OCI-LY7 (cell line): ENCODE measurements around the gene CAND2. TPM values are rescaled to one million over a fixed set of nuclear protein-coding genes. Genes with fewer than 3 reads are reported as not detected.
"Not testable (repeated sequence)": the region's sequence is repeated elsewhere in the genome, so short reads cannot be mapped to it uniquely, and the experiment has no call there.

ENCODE experiments used
- BruUV-seq: library from RNA; stranded (reverse); fragments of 400-500 nt; replicated peaks from 2 replicates; lab custom pipeline; 2021; lab: Mats Ljungman, UMichigan
- CTCF ChIA-PET: fragments of 300-600 bp; sonication (Branson Sonifier 250); formaldehyde crosslinking; loops from one replicate; lab custom pipeline; 2022; ENCODE audit warnings: antibody characterized with exemption; ENCODE audit not compliant: unreplicated experiment; lab: Charles Lee
- POLR2A ChIA-PET: fragments of 300-600 bp; sonication (Branson Sonifier 250); formaldehyde crosslinking; loops from one replicate; lab custom pipeline; 2022; ENCODE audit warnings: antibody characterized with exemption; lab: Charles Lee
- DNase-seq: peaks from one replicate; pipeline ENCODE4 v3.0.0-alpha.2; 2015; ENCODE audit warnings: low spot score
- H2AFZ ChIP-seq: fragments of 200-600 bp; sonication (generic), shearing (Covaris generic); 2 replicates; pipeline ENCODE4 v1.6.1; 2014; ENCODE audit warnings: mild to moderate bottlenecking, antibody characterized with exemption, low read length, moderate library complexity
- H3K27ac ChIP-seq: fragments of 200-600 bp; sonication (generic); 2 replicates; pipeline ENCODE4 v1.5.1; 2014; ENCODE audit warnings: mixed run types, low read depth, mild to moderate bottlenecking, moderate library complexity, low read length, inconsistent platforms; ENCODE audit not compliant: poor library complexity, severe bottlenecking
- H3K36me3 ChIP-seq: fragments of 200-600 bp; sonication (generic); 2 replicates; pipeline ENCODE4 v1.6.1; 2014; ENCODE audit warnings: mild to moderate bottlenecking, antibody characterized with exemption, low read length, moderate library complexity, mixed read lengths; ENCODE audit not compliant: insufficient read depth
- H3K4me1 ChIP-seq: fragments of 200-600 bp; sonication (generic); 2 replicates; pipeline ENCODE4 v1.5.1; 2014; ENCODE audit warnings: mild to moderate bottlenecking, low read length; ENCODE audit not compliant: insufficient read depth, poor library complexity, severe bottlenecking
- H3K4me2 ChIP-seq: fragments of 200-600 bp; sonication (generic); 2 replicates; pipeline ENCODE4 v1.6.1; 2014; ENCODE audit warnings: mild to moderate bottlenecking, low read length
- H3K4me3 ChIP-seq: fragments of 200-600 bp; sonication (generic); 2 replicates; pipeline ENCODE4 v1.5.1; 2014; ENCODE audit warnings: mild to moderate bottlenecking, low read depth, low read length; ENCODE audit not compliant: poor library complexity, severe bottlenecking
- H3K79me2 ChIP-seq: fragments of 200-600 bp; sonication (generic); 2 replicates; pipeline ENCODE4 v1.6.1; 2016; ENCODE audit warnings: low read depth, mild to moderate bottlenecking, low read length, moderate library complexity, mixed read lengths; ENCODE audit not compliant: insufficient read depth
- H3K9me2 ChIP-seq: fragments of 200-600 bp; sonication (generic); 2 replicates; pipeline ENCODE4 v1.6.1; 2016; ENCODE audit warnings: mild to moderate bottlenecking, low read length, mixed read lengths; ENCODE audit not compliant: insufficient read depth
- H3K9me3 ChIP-seq: fragments of 200-600 bp; sonication (generic); 2 replicates; pipeline ENCODE4 v1.6.1; 2014; ENCODE audit warnings: mild to moderate bottlenecking, mixed run types, low read length, mixed read lengths
- H4K20me1 ChIP-seq: fragments of 200-600 bp; sonication (generic); 2 replicates; pipeline ENCODE4 v1.6.1; 2014; ENCODE audit warnings: mild to moderate bottlenecking, antibody characterized with exemption, low read length, moderate library complexity, mixed read lengths; ENCODE audit not compliant: insufficient read depth
- EZH2phosphoT487 ChIP-seq: fragments of 200-600 bp; sonication (generic); IDR thresholded peaks from 2 replicates; pipeline ENCODE4 v1.6.1; 2018; ENCODE audit warnings: low read depth, borderline replicate concordance, mild to moderate bottlenecking, mixed run types, antibody characterized with exemption, low read length, moderate library complexity, mixed read lengths
- intact Hi-C: fragments of 100-400 bp; cut with micrococcal nuclease; formaldehyde crosslinking; loops from one replicate; pipeline ENCODE4 v1.10.0; 2022; ENCODE audit not compliant: unreplicated experiment
- total RNA-seq, 2 experiments: library from RNA; depleted of rRNA in 1 of 2; stranded (reverse); fragments of >200 nt in 1 of 2; shearing (Covaris generic) in 1 of 2; gene quantifications; 2 replicates each; pipeline ENCODE4 v1.2.3, GENCODE V29; 2014 to 2022
- TF ChIP-seq, protein P1 (sequence below): fragments of 200-600 bp; sonication (generic); conservative IDR thresholded peaks from 2 replicates; pipeline ENCODE4 v1.5.1; 2014; ENCODE audit warnings: mild to moderate bottlenecking, antibody characterized with exemption, low read length, moderate library complexity, mixed read lengths

CAND2 gene
- total RNA-seq, 2 experiments from 2014 or later = 4.1 to 11.0 TPM

DNA sequence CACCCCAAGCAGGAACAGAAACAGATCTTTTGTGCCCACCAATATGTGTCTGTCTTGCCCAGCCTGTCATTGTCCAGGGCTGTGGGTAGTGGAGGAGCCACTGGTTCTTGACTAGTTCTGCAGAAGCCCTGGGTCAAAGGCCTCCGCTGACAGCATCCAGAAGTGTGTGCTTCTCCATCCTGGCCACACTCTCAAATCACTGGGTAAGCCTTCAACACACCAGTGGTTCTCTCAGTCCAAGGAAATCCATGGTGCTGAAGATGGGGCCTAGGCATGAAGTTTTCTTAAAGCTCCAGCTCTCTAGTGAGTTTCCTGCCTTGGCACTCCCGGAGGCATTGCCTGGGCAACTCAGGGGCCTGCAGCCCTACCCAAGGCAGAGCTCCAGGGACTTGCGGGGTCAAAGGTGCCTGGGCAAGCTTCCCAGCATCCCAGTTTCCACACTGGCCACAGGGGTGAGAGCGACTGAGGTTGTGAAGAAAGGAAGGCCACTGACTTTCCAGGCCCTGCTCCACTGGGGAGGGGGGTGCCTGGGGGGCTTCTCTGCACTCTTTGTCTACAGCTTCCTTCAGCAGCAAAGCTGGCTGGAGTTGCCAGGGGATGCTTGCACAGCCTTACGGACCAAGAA is 82.8 kb downstream of the CAND2 start:
- ChIA-PET POLR2A (no interaction called here), CTCF (interaction anchor here (0.8 kb wide), 1 partner anchor 10 kb away, joined by 3 read pairs; no protein-coding TSS in a partner anchor)
- H3K4me2 ChIP-seq = no peak overlapping the region
- H3K4me3 ChIP-seq = no peak overlapping the region
- intact Hi-C loops = no loop called here
- H3K27ac ChIP-seq = no peak overlapping the region
- no TSS peak for BruUV-seq
- H3K79me2 ChIP-seq = no peaks in the 10 kb centered on the region
- no peaks in the 10 kb centered on the region for H3K9me2 ChIP-seq
- peaks cover 4% of the 10 kb centered on the region for H3K4me1 ChIP-seq
- H2AFZ ChIP-seq = no peak overlapping the region
- no peak for TF ChIP-seq EZH2phosphoT487
- TF ChIP-seq, protein P1, sequence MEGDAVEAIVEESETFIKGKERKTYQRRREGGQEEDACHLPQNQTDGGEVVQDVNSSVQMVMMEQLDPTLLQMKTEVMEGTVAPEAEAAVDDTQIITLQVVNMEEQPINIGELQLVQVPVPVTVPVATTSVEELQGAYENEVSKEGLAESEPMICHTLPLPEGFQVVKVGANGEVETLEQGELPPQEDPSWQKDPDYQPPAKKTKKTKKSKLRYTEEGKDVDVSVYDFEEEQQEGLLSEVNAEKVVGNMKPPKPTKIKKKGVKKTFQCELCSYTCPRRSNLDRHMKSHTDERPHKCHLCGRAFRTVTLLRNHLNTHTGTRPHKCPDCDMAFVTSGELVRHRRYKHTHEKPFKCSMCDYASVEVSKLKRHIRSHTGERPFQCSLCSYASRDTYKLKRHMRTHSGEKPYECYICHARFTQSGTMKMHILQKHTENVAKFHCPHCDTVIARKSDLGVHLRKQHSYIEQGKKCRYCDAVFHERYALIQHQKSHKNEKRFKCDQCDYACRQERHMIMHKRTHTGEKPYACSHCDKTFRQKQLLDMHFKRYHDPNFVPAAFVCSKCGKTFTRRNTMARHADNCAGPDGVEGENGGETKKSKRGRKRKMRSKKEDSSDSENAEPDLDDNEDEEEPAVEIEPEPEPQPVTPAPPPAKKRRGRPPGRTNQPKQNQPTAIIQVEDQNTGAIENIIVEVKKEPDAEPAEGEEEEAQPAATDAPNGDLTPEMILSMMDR = no peak
- no peaks in the 10 kb centered on the region for H4K20me1 ChIP-seq
- no peaks in the 10 kb centered on the region for H3K9me3 ChIP-seq
- H3K36me3 ChIP-seq = no peaks in the 10 kb centered on the region
- no peak for DNase-seq

DNA sequence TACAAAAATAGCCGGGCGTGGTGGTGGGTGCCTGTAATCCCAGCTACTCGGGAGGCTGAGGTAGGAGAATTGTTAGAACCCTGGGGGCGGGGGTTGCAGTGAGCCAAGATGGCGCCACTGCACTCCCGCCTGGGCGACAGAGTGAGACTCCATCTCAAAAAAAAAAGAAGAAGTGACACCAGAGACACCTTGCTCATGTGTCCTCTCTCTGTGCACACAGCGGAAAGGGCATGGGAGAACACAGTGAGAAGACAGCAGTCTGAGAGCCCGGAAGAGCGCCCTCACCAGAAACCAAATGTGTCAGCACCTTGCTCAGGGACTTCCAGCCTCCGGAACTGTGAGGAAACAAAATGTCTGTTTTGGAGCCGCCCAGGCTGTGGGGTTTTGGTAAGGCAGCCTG is 85.4 kb downstream of the CAND2 start:
- H3K9me3 ChIP-seq, POLR2A ChIA-PET, H2AFZ ChIP-seq, intact Hi-C loops, H3K36me3 ChIP-seq, H4K20me1 ChIP-seq, H3K79me2 ChIP-seq, H3K4me3 ChIP-seq, BruUV-seq, CTCF ChIA-PET, H3K27ac ChIP-seq, H3K9me2 ChIP-seq: not testable (repeated sequence)
- TF ChIP-seq, protein P1 = peak; percentile 43
- H3K4me1 ChIP-seq = peaks cover 26% of the 10 kb centered on the region
- H3K4me2 ChIP-seq = 0 out of 2 replicates have a peak overlapping the region, but pooled peaks have one; percentile 10
- DNase-seq = peak; percentile 61
